ENCODE measurements around the gene NAALADL1. TPM values are rescaled to one million over a fixed set of nuclear protein-coding genes. Genes with fewer than 3 reads are reported as not detected.

Gene NAALADL1, protein sequence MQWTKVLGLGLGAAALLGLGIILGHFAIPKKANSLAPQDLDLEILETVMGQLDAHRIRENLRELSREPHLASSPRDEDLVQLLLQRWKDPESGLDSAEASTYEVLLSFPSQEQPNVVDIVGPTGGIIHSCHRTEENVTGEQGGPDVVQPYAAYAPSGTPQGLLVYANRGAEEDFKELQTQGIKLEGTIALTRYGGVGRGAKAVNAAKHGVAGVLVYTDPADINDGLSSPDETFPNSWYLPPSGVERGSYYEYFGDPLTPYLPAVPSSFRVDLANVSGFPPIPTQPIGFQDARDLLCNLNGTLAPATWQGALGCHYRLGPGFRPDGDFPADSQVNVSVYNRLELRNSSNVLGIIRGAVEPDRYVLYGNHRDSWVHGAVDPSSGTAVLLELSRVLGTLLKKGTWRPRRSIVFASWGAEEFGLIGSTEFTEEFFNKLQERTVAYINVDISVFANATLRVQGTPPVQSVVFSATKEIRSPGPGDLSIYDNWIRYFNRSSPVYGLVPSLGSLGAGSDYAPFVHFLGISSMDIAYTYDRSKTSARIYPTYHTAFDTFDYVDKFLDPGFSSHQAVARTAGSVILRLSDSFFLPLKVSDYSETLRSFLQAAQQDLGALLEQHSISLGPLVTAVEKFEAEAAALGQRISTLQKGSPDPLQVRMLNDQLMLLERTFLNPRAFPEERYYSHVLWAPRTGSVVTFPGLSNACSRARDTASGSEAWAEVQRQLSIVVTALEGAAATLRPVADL
- total RNA-seq (10 to 100 TPM in 2 of 9 donors, 1 to 10 TPM in 7; 1.3 to 15.7 (median 4.9) TPM), polyA plus RNA-seq (10 to 100 TPM in 1 of 3 donors, 1 to 10 TPM in 2; 2.5 to 11.0 (median 8.7) TPM)
- long read RNA-seq, donor 1: 0 reads
- long read RNA-seq, donor 2: 0 reads
- long read RNA-seq, donor 3, partial matches to known transcripts: 0 of 1 reads
- long read RNA-seq, donor 3, other reads (novel, unspliced or antisense): 0 of 1 reads
- long read RNA-seq, donor 4, partial matches to known transcripts: 0 of 1 reads
- long read RNA-seq, donor 4, other reads (novel, unspliced or antisense): 0 of 1 reads
- long read RNA-seq, donor 5, partial matches to known transcripts: 1 of 2 reads
- long read RNA-seq, donor 5, other reads (novel, unspliced or antisense): 0 of 2 reads
- long read RNA-seq, donor 6, partial matches to known transcripts: 0 of 4 reads
- long read RNA-seq, donor 6, other reads (novel, unspliced or antisense): 2 of 4 reads
- long read RNA-seq, donor 7: 0 reads
- long read RNA-seq, donor 8, partial matches to known transcripts: 0 of 1 reads
- long read RNA-seq, donor 8, other reads (novel, unspliced or antisense): 0 of 1 reads
- long read RNA-seq, donor 9, partial matches to known transcripts: 0 of 1 reads
- long read RNA-seq, donor 9, other reads (novel, unspliced or antisense): 0 of 1 reads
- long read RNA-seq, donor 10: 0 reads

DNA sequence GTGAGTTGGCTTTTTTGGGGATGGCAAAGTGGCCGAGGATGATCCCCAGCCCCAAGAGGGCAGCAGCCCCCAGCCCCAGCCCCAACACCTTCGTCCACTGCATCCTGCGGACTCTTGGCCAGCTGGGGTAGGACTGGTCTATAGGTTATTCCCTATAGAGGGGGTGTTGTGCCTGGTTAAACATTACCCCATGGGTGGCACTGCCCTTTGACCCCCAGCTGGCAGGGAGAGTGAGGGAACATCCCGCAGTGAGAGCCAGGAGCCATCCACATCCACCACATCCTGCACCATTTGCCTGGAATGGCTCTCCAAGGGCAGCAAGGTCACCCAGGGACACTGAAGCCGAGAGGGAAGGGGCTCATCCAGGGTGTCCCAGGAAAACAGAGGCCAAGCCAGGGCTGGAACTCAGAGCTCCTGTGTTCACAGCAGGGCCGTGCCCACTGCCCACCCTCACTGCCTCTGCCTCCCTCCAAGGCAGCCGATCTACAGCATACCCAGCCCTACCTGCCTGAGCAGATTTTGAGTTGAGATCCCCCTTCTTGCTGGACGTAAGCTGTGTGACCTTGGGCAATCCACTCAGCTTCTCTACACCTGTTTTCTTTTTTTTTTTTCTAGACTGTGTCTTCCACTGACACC lies at the start of gene NAALADL1:
TSS of gene NAALADL1 (minus strand) at position 135 of the 636 bp plus-strand sequence. CDS start at position 103, 32 bp downstream.
- TF ChIP-seq POLR2A (IDR thresholded peaks at IDR 0.05): no peak
- TF ChIP-seq, protein P1, sequence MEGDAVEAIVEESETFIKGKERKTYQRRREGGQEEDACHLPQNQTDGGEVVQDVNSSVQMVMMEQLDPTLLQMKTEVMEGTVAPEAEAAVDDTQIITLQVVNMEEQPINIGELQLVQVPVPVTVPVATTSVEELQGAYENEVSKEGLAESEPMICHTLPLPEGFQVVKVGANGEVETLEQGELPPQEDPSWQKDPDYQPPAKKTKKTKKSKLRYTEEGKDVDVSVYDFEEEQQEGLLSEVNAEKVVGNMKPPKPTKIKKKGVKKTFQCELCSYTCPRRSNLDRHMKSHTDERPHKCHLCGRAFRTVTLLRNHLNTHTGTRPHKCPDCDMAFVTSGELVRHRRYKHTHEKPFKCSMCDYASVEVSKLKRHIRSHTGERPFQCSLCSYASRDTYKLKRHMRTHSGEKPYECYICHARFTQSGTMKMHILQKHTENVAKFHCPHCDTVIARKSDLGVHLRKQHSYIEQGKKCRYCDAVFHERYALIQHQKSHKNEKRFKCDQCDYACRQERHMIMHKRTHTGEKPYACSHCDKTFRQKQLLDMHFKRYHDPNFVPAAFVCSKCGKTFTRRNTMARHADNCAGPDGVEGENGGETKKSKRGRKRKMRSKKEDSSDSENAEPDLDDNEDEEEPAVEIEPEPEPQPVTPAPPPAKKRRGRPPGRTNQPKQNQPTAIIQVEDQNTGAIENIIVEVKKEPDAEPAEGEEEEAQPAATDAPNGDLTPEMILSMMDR (IDR thresholded peaks at IDR 0.05): no peak
- Histone ChIP-seq H3K4me1 (replicated peaks in 1 of 2) (no peaks in the 10 kb centered on the region), H3K27ac (no peak within 1 kb of the TSS), H3K27me3 (no peaks in the 10 kb centered on the region), H3K9me3 (replicated peaks in 1 of 3) (no peaks in the 10 kb centered on the region), H3K4me3 (no peak within 1 kb of the TSS), H3K36me3 (replicated peaks in 1 of 2) (no peaks in the 10 kb centered on the region)
- 57 to 81% (median 79%) methylated on average over 1 to 8 of the region's 8 CpGs for WGBS, 4 donors
- intact Hi-C loops (cut with DNase I): no loop called here
- no peak for DNase-seq

GRCh38 chr11:65107751-65108468 lies 49.6 kb upstream of the NAALADL1 start:
- WGBS, 4 donors: 92 to 96% (median 94%) methylated on average over 20 to 52 of the region's 52 CpGs
- Histone ChIP-seq H3K27me3 (no peaks in the 10 kb centered on the region), H3K9me3 (replicated peaks in 1 of 3) (no peaks in the 10 kb centered on the region), H3K4me1 (replicated peaks in 1 of 2) (peaks cover 26 to 44% of the 10 kb centered on the region in 2 donors), H3K27ac (no peak overlapping the region), H3K36me3 (replicated peaks in 1 of 2) (peaks cover 0 to 28% of the 10 kb centered on the region in 2 donors), H3K4me3 (no peak overlapping the region)
- TF ChIP-seq POLR2A (IDR thresholded peaks at IDR 0.05): no peak
- TF ChIP-seq, protein P1 (IDR thresholded peaks at IDR 0.05): no peak
- intact Hi-C loops (cut with DNase I): no loop called here
- peak in 1 of 7 donors; percentile 25 for DNase-seq

DNA sequence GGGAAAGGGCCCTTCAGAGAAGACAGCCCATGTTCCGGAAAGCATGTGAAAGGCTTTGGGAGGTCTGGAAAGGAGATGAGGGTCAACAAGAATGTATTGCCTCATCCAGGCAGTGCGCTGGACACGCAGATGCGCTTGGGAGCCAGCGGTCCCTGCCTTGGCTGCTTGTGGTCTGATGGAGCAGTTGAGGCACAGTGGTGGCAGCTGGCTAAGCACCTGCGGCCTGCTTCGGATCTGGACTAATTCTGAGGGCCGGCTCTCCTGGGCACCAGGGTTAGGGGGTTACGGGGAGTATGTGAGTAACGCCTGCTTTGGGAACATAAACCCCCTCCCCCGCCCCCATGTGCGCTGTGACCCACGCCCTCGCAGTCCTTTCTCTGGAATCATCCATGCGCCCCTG lies 48.7 kb upstream of the NAALADL1 start:
- peaks cover 31 to 44% of the 10 kb centered on the region in 2 donors for H3K4me1 ChIP-seq (replicated peaks in 1 of 2)
- H3K27ac ChIP-seq: no peak overlapping the region
- no peaks in the 10 kb centered on the region for H3K27me3 ChIP-seq
- no peak for DNase-seq
- H3K9me3 ChIP-seq (replicated peaks in 1 of 3): no peaks in the 10 kb centered on the region
- TF ChIP-seq, protein P1 (IDR thresholded peaks at IDR 0.05): no peak
- TF ChIP-seq POLR2A (IDR thresholded peaks at IDR 0.05): no peak
- 91 to 96% (median 93%) methylated on average over 5 to 15 of the region's 15 CpGs for WGBS, 4 donors
- intact Hi-C loops (cut with DNase I): no loop called here
- peaks cover 0 to 28% of the 10 kb centered on the region in 2 donors for H3K36me3 ChIP-seq (replicated peaks in 1 of 2)
- H3K4me3 ChIP-seq: no peak overlapping the region
